Measurements from ENCODE around the gene MAPRE3. TPM values are rescaled to one million over a fixed set of nuclear protein-coding genes. Genes with fewer than 3 reads are reported as not detected.

Gene MAPRE3
- total and polyA plus RNA-seq, 9 of the 15 experiments (the other 6 are each of a cell fraction or from before 2014, with no cell fraction given) = 0.70 to 43.2 (median 12.6) TPM

- TF ChIP-seq DEAF1 (CRISPR knock-in tag; IDR thresholded peaks at IDR 0.05) (no peak), MGA (IDR thresholded peaks at IDR 0.05) (no peak), EWSR1 (IDR thresholded peaks at IDR 0.05; ENCODE audit: borderline replicate concordance, low read depth, partially characterized antibody) (no peak), FIP1L1 (IDR thresholded peaks at IDR 0.05; ENCODE audit: low read depth, low read length, poor library complexity, severe bottlenecking) (no peak), ZFP1 (CRISPR knock-in tag; IDR thresholded peaks at IDR 0.05) (0 out of 2 replicates have a peak, but pooled peaks have one; percentile 38), CBFA2T2 (conservative IDR thresholded peaks at IDR 0.05) (peak; percentile 83), HMBOX1 (IDR thresholded peaks at IDR 0.05) (peak; percentile 68), ETV6 (IDR thresholded peaks at IDR 0.05; ENCODE audit: borderline replicate concordance in 1 of 2, low read depth in 2 of 2, low read length in 1 of 2) (peak in 1 of 2 experiments; percentile 56; a peak in 1 of 4 replicates), ETV6 (CRISPR knock-in tag; IDR thresholded peaks at IDR 0.05; ENCODE audit: borderline replicate concordance) (no peak), HOXB6 (CRISPR knock-in tag; IDR thresholded peaks at IDR 0.05; ENCODE audit: borderline replicate concordance) (no peak)
These were observed 49.8 kb downstream of the MAPRE3 start (continued) for GRCh38 chr2:27019931-27020855.

Data from K562 (cell line).